OCI-LY3 (cell line): ENCODE data around the gene DIO1.
"Not testable (repeated sequence)": the region's sequence is repeated elsewhere in the genome, so short reads cannot be mapped to it uniquely, and the experiment has no call there.

Experiments used
- H2AFZ ChIP-seq: fragments of 200-600, 300-600 bp; shearing (Covaris generic); 2 replicates; pipeline ENCODE4 v1.6.0; 2014; ENCODE audit warnings: antibody characterized with exemption, low read depth, low read length
- H3K27ac ChIP-seq: fragments of 200-600, 300-600 bp; sonication (generic); 2 replicates; pipeline ENCODE4 v1.5.1; 2014; ENCODE audit warnings: mild to moderate bottlenecking, low read length, moderate library complexity, mixed read lengths
- H3K27me3 ChIP-seq: fragments of 200-600, 300-600 bp; sonication (generic); 2 replicates; pipeline ENCODE4 v1.6.1; 2014; ENCODE audit warnings: low read depth, low read length, mixed read lengths
- H3K36me3 ChIP-seq: fragments of 200-600, 300-600 bp; sonication (generic); replicated peaks from 2 replicates; pipeline ENCODE3; 2014; ENCODE audit warnings: low read depth, low read length, mixed read lengths
- H3K4me1 ChIP-seq: fragments of 300-600, 200-600 bp; sonication (generic); 2 replicates; pipeline ENCODE4 v1.6.1; 2014; ENCODE audit warnings: low read length, mixed read lengths
- H3K4me2 ChIP-seq: fragments of 200-600, 300-600 bp; sonication (generic); 2 replicates; pipeline ENCODE4 v1.6.1; 2014; ENCODE audit warnings: low read length, mixed read lengths
- H3K4me3 ChIP-seq: fragments of 300-600, 200-600 bp; sonication (generic); 2 replicates; pipeline ENCODE4 v1.5.1; 2014; ENCODE audit warnings: antibody characterized with exemption, mild to moderate bottlenecking, low read length, moderate library complexity
- H3K79me2 ChIP-seq: fragments of 300-600, 200-600 bp; shearing (Covaris generic); 2 replicates; pipeline ENCODE4 v1.6.1; 2014; ENCODE audit warnings: mild to moderate bottlenecking, low read length, mixed read lengths
- H3K9ac ChIP-seq: fragments of 300-600, 200-600 bp; shearing (Covaris generic); 2 replicates; pipeline ENCODE4 v1.6.0; 2014; ENCODE audit warnings: mild to moderate bottlenecking, low read length, moderate library complexity
- H3K9me3 ChIP-seq: fragments of 200-600, 300-600 bp; shearing (Covaris generic); 2 replicates; pipeline ENCODE4 v1.6.1; 2014; ENCODE audit warnings: low read length, mixed read lengths; ENCODE audit not compliant: insufficient read depth
- H4K20me1 ChIP-seq: fragments of 200-600, 300-600 bp; sonication (generic); 2 replicates; pipeline ENCODE4 v1.6.1; 2016; ENCODE audit warnings: low read length, mixed read lengths; ENCODE audit not compliant: insufficient read depth
- CTCF ChIP-seq: fragments of 200-600, 300-600 bp; sonication (generic); IDR thresholded peaks from 2 replicates; pipeline ENCODE4 v1.5.1; 2014; ENCODE audit warnings: antibody characterized with exemption, low read length, low read depth
- EZH2phosphoT487 ChIP-seq: fragments of 200-600 bp; shearing (Covaris generic); IDR thresholded peaks from 2 replicates; pipeline ENCODE4 v1.6.1; 2018; ENCODE audit warnings: antibody characterized with exemption, mixed run types, low read depth

Gene DIO1

DNA sequence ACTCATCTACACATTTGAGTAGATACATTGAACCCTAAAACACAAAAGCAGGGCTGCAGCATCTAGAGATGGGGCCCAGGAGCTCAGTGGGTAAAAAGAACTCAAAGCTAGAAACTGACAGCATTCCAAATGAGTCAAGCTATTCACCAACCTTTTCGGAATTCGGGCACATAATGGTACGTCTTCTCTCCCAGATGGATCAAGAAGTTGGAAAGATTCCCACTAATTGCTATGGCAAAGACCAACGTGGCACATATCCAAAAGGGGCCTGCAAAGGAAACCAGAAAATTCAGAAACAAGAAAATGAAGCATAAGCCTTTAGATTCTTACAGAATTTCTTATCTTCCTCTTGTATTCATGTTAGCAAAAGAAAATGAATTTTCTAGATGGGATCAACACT, 22.8 kb upstream of the DIO1 start:
- no peaks in the 10 kb centered on the region for H3K27me3 ChIP-seq
- H4K20me1 ChIP-seq: no peaks in the 10 kb centered on the region
- peaks cover 13% of the 10 kb centered on the region for H3K4me1 ChIP-seq
- no peak overlapping the region for H3K4me3 ChIP-seq
- no peaks in the 10 kb centered on the region for H3K36me3 ChIP-seq
- no peak overlapping the region for H3K27ac ChIP-seq
- no peaks in the 10 kb centered on the region for H3K79me2 ChIP-seq
- no peak overlapping the region for H3K9ac ChIP-seq
- H3K9me3 ChIP-seq: no peaks in the 10 kb centered on the region
- H3K4me2 ChIP-seq: no peak overlapping the region
- no peak overlapping the region for H2AFZ ChIP-seq
- TF ChIP-seq EZH2phosphoT487 (no peak), CTCF (no peak)

GRCh38 chr1:53871773-53872484, 22.1 kb upstream of the DIO1 start:
- TF ChIP-seq CTCF (no peak), EZH2phosphoT487 (no peak)
- H3K79me2 ChIP-seq: no peaks in the 10 kb centered on the region
- H3K4me2 ChIP-seq: no peak overlapping the region
- peaks cover 13% of the 10 kb centered on the region for H3K4me1 ChIP-seq
- H3K27ac ChIP-seq: no peak overlapping the region
- H3K36me3 ChIP-seq: no peaks in the 10 kb centered on the region
- no peaks in the 10 kb centered on the region for H3K27me3 ChIP-seq
- no peaks in the 10 kb centered on the region for H3K9me3 ChIP-seq
- no peak overlapping the region for H3K9ac ChIP-seq
- no peaks in the 10 kb centered on the region for H4K20me1 ChIP-seq
- no peak overlapping the region for H2AFZ ChIP-seq
- H3K4me3 ChIP-seq: no peak overlapping the region

- not testable (repeated sequence) for H3K4me1 ChIP-seq, H4K20me1 ChIP-seq, H2AFZ ChIP-seq, H3K27me3 ChIP-seq, H3K27ac ChIP-seq, H3K9me3 ChIP-seq, H3K79me2 ChIP-seq, H3K36me3 ChIP-seq, H3K4me3 ChIP-seq, H3K9ac ChIP-seq, H3K4me2 ChIP-seq
These were observed 18.8 kb upstream of the DIO1 start for GRCh38 chr1:53875150-53875549.

GRCh38 chr1:53878492-53879105, 15.4 kb upstream of the DIO1 start:
- no peaks in the 10 kb centered on the region for H3K36me3 ChIP-seq
- H3K9me3 ChIP-seq: no peaks in the 10 kb centered on the region
- no peak overlapping the region for H2AFZ ChIP-seq
- H4K20me1 ChIP-seq: no peaks in the 10 kb centered on the region
- no peaks in the 10 kb centered on the region for H3K79me2 ChIP-seq
- H3K4me1 ChIP-seq: no peaks in the 10 kb centered on the region
- no peak overlapping the region for H3K4me3 ChIP-seq
- no peaks in the 10 kb centered on the region for H3K27me3 ChIP-seq
- no peak overlapping the region for H3K4me2 ChIP-seq
- H3K9ac ChIP-seq: no peak overlapping the region
- TF ChIP-seq EZH2phosphoT487 (no peak), CTCF (peak; percentile 60)
- no peak overlapping the region for H3K27ac ChIP-seq

- not testable (repeated sequence) for H3K4me3 ChIP-seq, H3K9me3 ChIP-seq, H3K79me2 ChIP-seq, H3K9ac ChIP-seq, H3K27me3 ChIP-seq, H4K20me1 ChIP-seq, H3K4me2 ChIP-seq, H3K27ac ChIP-seq, H2AFZ ChIP-seq, H3K36me3 ChIP-seq, H3K4me1 ChIP-seq
These were observed 12.1 kb upstream of the DIO1 start for GRCh38 chr1:53881853-53882252.

DNA sequence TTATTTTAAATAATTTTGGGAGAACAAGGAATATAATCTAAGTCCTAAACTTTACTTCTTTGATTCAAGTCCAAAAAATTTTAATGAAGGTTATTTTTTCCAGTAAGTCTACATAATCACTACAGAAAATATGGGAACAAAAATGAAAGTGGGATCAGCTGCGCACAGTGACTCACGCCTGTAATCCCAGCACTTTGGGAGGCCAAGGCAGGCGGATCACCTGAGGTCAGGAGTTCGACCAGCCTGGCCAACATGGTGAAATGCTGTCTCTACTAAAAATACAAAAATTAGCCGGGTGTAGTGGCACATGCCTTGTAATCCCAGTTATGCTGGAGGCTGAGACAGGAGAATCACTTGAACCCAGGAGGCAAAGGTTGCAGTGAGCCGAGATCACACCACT, 10.4 kb upstream of the DIO1 start:
- H2AFZ ChIP-seq, H3K27me3 ChIP-seq: not testable (repeated sequence)

More for the DNA sequence above, 10.4 kb upstream of the DIO1 start:
- not testable (repeated sequence) for H3K36me3 ChIP-seq, H3K4me1 ChIP-seq, H3K9me3 ChIP-seq, H3K79me2 ChIP-seq, H3K4me3 ChIP-seq, H4K20me1 ChIP-seq, H3K4me2 ChIP-seq, H3K27ac ChIP-seq, H3K9ac ChIP-seq
